Measurements from ENCODE around the gene ZSCAN18.

ZSCAN18 gene

GRCh38 chr19:58085348-58085875 is 12.6 kb downstream of the ZSCAN18 start:
- no peak for DNase-seq

GRCh38 chr19:58084596-58085347 is 13.3 kb downstream of the ZSCAN18 start:
- DNase-seq, result no peak

GRCh38 chr19:58083021-58083420 is 15.0 kb downstream of the ZSCAN18 start:
- no peak for DNase-seq

- DNase-seq, result no peak
These were observed 18.2 kb downstream of the ZSCAN18 start for GRCh38 chr19:58079792-58080191.

GRCh38 chr19:58067240-58067912 is 30.7 kb downstream of the ZSCAN18 start:
- DNase-seq, result no peak

- DNase-seq, result no peak
These were observed 34.3 kb downstream of the ZSCAN18 start for GRCh38 chr19:58063712-58064111.

- DNase-seq, result no peak
These were observed 37.8 kb downstream of the ZSCAN18 start for GRCh38 chr19:58060231-58060630.

GRCh38 chr19:58059671-58060078 is 38.4 kb downstream of the ZSCAN18 start:
- DNase-seq, result no peak

- peak; percentile 28 for DNase-seq
These were observed 38.9 kb downstream of the ZSCAN18 start, which contains the start of gene ZNF135 for GRCh38 chr19:58059003-58059670. Gene ZNF135 (plus strand): TSS chr19:58059282. CDS start chr19:58060003, 721 bp downstream.

- no peak for DNase-seq
These were observed 39.6 kb downstream of the ZSCAN18 start for GRCh38 chr19:58058467-58058866.

- DNase-seq, result no peak
These were observed 41.2 kb downstream of the ZSCAN18 start for GRCh38 chr19:58056861-58057260.

GRCh38 chr19:58056261-58056660 is 41.8 kb downstream of the ZSCAN18 start:
- DNase-seq, result no peak

GRCh38 chr19:58054901-58055874 is 42.8 kb downstream of the ZSCAN18 start:
- no peak for DNase-seq

- DNase-seq, result no peak
These were observed 44.4 kb downstream of the ZSCAN18 start for GRCh38 chr19:58053480-58054156.

- DNase-seq, result no peak
These were observed 45.8 kb downstream of the ZSCAN18 start for GRCh38 chr19:58052256-58052655.

GRCh38 chr19:58047672-58048071 is 50.4 kb downstream of the ZSCAN18 start:
- DNase-seq, result no peak

- no peak for DNase-seq
These were observed 51.2 kb downstream of the ZSCAN18 start for GRCh38 chr19:58046856-58047255.

GRCh38 chr19:58045411-58046050 is 52.5 kb downstream of the ZSCAN18 start:
- no peak for DNase-seq

- no peak for DNase-seq
These were observed 53.1 kb downstream of the ZSCAN18 start for GRCh38 chr19:58044886-58045285.

GRCh38 chr19:58044391-58044790 is 53.6 kb downstream of the ZSCAN18 start:
- no peak for DNase-seq

Measured in NCI-H1105 treated with DMSO at 0.1 percent for 48 hours (cell line).